Right lung (tissue), 10 donors: ENCODE measurements around the gene SLC22A14. TPM values are rescaled to one million over a fixed set of nuclear protein-coding genes. Genes with fewer than 3 reads are reported as not detected.
"Not testable (repeated sequence)": the region's sequence is repeated elsewhere in the genome, so short reads cannot be mapped to it uniquely, and the experiment has no call there.

Experiments
- DNase-seq, 2 donors: peaks; one replicate each; pipeline ENCODE4 v3.0.0-alpha.2; 2013
- long read RNA-seq, 8 donors: transcript quantifications; one replicate each; lab custom pipeline, GENCODE V29; 2026
- polyA plus RNA-seq, 5 donors: library from polyadenylated mRNA; unstranded; fragments of 120-200 nt; gene quantifications; one replicate each; pipeline versions ENCODE4 v1.2.1 to v1.2.3, GENCODE V29; 2013; ENCODE audit warnings: inconsistent platforms in 1 of 5, low replicate concordance in 1 of 5; ENCODE audit not compliant: insufficient read length in 5 of 5, insufficient read depth in 1 of 5

Gene SLC22A14
- under 1 TPM; 0.11 to 0.24 (median 0.14) TPM for polyA plus RNA-seq
- long read RNA-seq, donor 1: 0 reads
- long read RNA-seq, donor 2: 0 reads
- long read RNA-seq, donor 3: 0 reads
- long read RNA-seq, donor 4: 0 reads
- long read RNA-seq, donor 5: 0 reads
- long read RNA-seq, donor 6: 0 reads
- long read RNA-seq, donor 7: 0 reads
- long read RNA-seq, donor 8: 0 reads

GRCh38 chr3:38281895-38282686 lies at the start of gene SLC22A14:
TSS of gene SLC22A14 (plus strand) at chr3:38282294. CDS start at chr3:38306027, 23,733 bp downstream.
- DNase-seq: no peak

GRCh38 chr3:38232701-38233100 lies 49.4 kb upstream of the SLC22A14 start:
- DNase-seq: no peak

- no peak for DNase-seq
These were observed 46.6 kb upstream of the SLC22A14 start for GRCh38 chr3:38235466-38235865.

DNA sequence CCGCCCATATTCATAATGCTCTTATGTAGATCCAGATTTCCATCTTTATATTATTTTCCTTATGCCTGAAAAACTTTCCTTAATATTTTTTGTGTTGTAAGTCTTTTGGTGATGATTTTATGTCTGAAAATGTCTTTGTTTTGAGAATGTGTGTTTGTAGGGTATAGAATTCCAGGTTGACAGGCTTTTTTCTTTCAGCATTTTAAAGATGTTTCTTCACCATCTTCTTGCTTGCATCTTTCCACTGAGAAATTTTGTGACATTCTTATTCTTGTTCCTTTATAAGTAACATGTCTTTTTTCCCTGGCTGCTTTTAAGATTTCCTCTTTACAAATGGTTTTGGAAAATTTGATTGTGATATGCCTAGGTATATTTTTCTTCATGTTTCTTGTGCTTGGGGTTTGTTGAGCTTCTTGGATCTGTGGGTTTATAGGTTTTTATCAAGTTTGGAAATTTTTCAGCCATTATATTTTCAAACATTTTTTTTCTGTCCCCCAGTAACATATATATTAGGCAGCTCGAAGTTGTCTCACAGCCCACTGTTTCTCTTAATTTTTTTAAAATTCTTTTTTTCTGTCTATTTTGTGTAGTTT lies 43.6 kb upstream of the SLC22A14 start:
- DNase-seq: no peak

DNA sequence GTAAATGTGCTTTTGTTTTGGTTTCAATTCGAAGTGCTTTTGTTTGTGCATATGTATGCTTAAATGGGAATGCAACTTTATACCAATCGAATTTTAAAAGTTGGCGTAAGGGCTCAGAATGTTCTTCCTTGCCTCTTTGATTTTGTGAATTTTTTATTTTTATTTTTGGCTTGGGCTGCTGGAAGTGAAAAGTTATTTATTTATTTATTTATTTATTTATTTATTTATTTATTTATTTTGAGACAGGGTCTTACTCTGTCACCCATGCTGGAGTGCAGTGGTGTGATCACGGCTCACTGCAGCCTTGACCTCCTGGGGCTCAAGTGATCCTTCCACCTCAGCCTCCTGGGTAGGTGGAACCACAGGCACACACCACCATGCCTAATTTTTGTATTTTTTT lies 39.3 kb upstream of the SLC22A14 start:
- DNase-seq: not testable (repeated sequence)

DNA sequence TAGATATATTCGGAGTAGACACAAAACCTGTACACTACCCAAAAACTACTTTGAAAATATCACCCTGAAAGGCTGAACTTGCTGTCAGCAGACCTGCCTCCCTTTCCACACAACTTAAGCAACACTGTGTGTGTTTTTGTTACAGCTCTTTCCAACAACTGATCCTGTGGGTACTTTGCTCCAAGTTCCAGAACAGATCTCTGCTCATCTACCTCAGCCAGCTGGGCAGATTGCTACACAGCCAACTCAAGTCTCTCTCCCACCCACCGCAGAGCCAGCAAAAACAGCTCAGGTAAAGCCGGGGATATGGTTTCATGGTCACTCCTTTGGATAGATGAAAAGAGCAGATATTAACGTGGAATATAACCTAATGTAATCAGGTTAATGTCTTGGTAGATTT lies 36.2 kb upstream of the SLC22A14 start:
- DNase-seq: no peak

DNA sequence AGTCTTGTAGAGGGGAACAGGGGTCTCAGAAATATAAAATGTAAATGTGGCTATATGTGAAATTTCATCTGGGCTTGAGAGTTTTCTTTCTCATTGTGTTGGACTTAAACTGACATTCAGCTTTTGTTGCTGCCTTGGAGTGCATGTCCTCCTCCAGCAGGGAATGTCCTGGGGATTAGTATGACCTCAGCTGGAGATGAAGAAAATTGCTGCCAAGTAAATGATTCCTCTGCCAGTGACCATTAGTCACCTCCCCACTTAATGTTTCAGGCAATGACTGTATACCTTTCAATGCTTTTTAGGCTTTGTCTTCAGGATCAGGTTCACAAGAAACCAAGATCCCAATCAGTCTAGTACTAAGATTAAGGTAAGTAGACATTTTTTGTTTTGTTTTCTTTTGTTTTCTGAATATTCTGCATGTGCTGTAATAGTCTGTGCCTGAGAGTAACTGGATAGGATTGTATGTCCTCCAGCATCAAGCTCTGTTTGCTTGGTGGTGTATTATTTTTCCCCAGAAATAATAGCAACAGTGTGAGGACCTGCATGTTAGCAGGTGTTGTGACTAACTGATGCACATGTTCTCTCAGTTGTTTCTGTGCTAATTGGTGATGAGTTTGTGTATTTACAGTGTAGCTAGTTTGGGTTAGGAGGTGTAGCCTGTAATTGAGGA lies 34.6 kb upstream of the SLC22A14 start:
- DNase-seq: no peak

DNA sequence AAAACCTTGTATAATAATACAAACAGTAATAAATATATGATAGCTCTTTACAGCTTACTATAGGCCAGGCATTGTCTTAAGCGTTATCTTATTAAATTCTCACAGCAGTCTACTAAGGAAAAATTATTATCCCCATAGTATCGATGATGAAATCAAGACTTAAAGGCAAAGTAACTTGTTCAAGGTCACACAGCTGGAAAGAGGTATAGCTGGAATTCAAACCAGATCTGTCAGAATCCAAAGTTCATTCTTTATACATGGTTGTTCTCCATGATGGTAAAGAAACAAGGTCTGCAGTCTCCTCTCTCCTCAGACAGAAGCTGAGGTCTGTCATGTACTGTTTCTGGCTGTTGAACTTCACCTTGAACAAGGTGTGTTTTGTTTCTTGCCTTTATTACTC lies 31.9 kb upstream of the SLC22A14 start:
- no peak for DNase-seq

DNA sequence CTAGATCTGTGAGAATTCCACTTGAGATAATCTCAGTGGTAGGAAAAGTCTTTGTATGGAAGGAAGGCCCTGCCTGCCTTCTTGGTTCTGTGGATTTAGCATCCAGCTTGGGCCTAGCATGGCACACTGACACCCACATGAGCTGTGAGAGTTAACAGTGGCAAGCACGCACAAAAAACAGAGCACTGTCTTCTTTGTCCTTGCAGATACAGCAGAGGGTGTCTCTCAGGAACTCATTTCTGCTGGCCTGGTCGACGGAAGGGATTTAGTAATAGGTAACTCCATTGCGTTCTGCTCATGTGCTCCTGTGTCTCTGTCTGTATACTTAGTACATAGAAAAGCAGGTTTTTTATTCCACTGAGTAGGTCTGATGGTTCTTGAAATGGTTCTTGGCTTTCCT lies 30.9 kb upstream of the SLC22A14 start:
- DNase-seq: no peak

DNA sequence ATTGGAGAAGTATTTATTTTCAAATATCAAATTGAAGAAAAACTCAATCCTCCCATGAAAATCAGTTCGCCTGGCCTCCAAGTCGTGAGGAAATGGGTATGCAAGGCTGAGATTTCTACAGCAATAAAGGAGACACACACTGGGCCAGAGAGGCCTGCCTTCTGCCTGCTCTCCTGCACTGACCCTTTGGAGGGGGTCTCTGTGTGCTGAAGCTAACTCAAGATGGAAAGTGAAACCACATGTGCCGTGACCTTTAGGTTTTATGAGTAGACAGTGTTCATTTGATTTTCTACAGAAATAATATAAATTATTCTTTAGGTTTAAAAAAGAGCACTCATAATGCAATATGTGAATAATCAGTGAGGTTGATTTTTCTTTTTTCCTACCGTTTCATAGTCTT lies 28.4 kb upstream of the SLC22A14 start:
- no peak for DNase-seq

- no peak for DNase-seq
These were observed 27.2 kb upstream of the SLC22A14 start for GRCh38 chr3:38254872-38255271.

- no peak for DNase-seq
These were observed 26.5 kb upstream of the SLC22A14 start for GRCh38 chr3:38255627-38256026.

GRCh38 chr3:38257583-38257982 lies 24.5 kb upstream of the SLC22A14 start:
- no peak for DNase-seq

- DNase-seq: no peak
These were observed 21.6 kb upstream of the SLC22A14 start for GRCh38 chr3:38260474-38260873.

- no peak for DNase-seq
These were observed 17.7 kb upstream of the SLC22A14 start for GRCh38 chr3:38264353-38264771.

- DNase-seq: no peak
These were observed 17.3 kb upstream of the SLC22A14 start for GRCh38 chr3:38264779-38265178.

- DNase-seq: no peak
These were observed 16.3 kb upstream of the SLC22A14 start, which contains the start of gene SLC22A13 for GRCh38 chr3:38265604-38266307. TSS of gene SLC22A13 (plus strand) at chr3:38265812. CDS start at chr3:38265861, 49 bp downstream.

DNA sequence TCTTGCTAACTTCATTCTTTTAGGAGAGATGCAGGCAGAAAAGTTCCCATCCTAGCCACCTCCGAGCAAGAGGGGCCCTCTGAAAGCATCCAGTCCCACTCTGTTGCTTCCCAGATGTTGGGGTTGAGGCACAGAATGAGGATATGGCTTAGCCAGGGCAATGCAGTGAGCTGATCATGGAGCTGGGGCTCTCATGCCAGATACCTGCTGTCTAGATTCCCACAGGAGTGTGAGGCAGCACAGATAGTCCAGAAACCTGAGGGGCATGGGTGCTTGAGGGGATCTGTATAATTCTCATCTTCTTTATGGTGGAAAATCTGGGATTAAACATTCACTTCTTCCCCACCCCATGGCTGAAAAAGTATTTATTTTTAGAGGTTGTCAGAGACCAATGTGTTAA lies 15.3 kb upstream of the SLC22A14 start:
- no peak for DNase-seq

GRCh38 chr3:38267662-38268061 lies 14.4 kb upstream of the SLC22A14 start:
- no peak for DNase-seq

- DNase-seq: no peak
These were observed 14.0 kb upstream of the SLC22A14 start for GRCh38 chr3:38268087-38268486.

DNA sequence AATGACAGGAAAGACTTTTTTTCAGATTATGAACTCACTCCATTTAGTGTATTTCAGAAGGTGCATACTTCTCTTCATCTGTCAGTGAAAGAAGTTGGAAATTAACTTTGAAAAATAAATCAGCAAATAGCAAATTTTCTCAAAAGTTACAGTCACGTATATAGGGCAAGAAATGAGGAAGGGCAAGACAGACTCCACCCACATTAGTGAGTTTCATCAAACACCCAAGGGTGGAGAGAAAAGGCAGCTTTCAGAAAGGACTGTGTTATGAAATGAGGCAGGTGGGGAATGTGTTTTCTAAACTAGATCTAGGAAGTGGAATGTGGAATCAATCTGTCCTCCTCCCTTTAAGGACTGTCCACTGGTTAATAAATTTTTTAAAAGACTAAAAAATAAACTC lies 13.6 kb upstream of the SLC22A14 start:
- DNase-seq: no peak

DNA sequence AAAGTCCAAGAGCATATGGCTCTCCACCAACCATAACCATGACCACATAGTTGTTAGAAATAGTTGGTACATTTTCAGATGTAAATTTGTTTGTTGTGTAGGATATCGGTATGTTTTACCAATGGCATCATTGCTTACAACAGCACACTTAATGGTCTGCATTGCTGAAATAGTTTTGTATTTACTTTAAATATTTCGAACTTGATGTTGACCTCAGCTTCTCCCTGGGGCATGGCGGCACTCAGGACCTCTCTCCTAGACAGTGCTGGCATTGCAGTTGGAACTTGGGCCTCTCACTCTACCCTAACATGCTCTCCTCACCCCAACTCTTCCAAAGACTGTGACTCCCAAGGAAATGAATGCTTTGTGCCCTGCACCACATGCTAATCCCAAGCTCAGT lies 11.5 kb upstream of the SLC22A14 start:
- no peak for DNase-seq
